Calu3 (cell line): ENCODE data around the gene CLTCL1. TPM values are rescaled to one million over a fixed set of nuclear protein-coding genes. Genes with fewer than 3 reads are reported as not detected.
"Not testable (repeated sequence)": the region's sequence is repeated elsewhere in the genome, so short reads cannot be mapped to it uniquely, and the experiment has no call there.

Source experiments
- BruUV-seq: library from RNA; stranded (reverse); fragments of 400-500 nt; replicated peaks from 2 replicates; lab custom pipeline; 2021; lab: Mats Ljungman, UMichigan
- CTCF ChIA-PET: fragments of 300-600 bp; sonication (Branson Sonifier 250); formaldehyde crosslinking; loops from one replicate; lab custom pipeline; 2022; ENCODE audit warnings: antibody characterized with exemption; lab: Charles Lee
- DNase-seq: peaks from one replicate; pipeline ENCODE4 v3.0.0; 2022
- H3K27ac Mint-ChIP-seq: one replicate; pipeline ENCODE4 v1.8.0; 2022; ENCODE audit warnings: mixed read lengths; ENCODE audit not compliant: unreplicated experiment
- H3K27me3 Mint-ChIP-seq: one replicate; pipeline ENCODE4 v1.8.0; 2022; ENCODE audit warnings: mixed read lengths; ENCODE audit not compliant: unreplicated experiment
- H3K36me3 Mint-ChIP-seq: one replicate; pipeline ENCODE4 v1.8.0; 2022; ENCODE audit warnings: mild to moderate bottlenecking, moderate library complexity, mixed read lengths; ENCODE audit not compliant: insufficient read depth, unreplicated experiment
- H3K4me1 Mint-ChIP-seq: one replicate; pipeline ENCODE4 v1.8.0; 2022; ENCODE audit warnings: mild to moderate bottlenecking, low read depth, mixed read lengths; ENCODE audit not compliant: unreplicated experiment
- H3K4me3 Mint-ChIP-seq: one replicate; pipeline ENCODE4 v1.8.0; 2022; ENCODE audit warnings: mild to moderate bottlenecking, low read depth, moderate library complexity, mixed read lengths; ENCODE audit not compliant: unreplicated experiment
- H3K9me3 Mint-ChIP-seq: one replicate; pipeline ENCODE4 v1.8.0; 2022; ENCODE audit warnings: low read depth, mixed read lengths; ENCODE audit not compliant: unreplicated experiment
- CTCF ChIP-seq: fragments of 200-600 bp; IDR thresholded peaks from one replicate; pipeline ENCODE4 v1.8.0; 2022; ENCODE audit warnings: antibody characterized with exemption; ENCODE audit not compliant: unreplicated experiment
- intact Hi-C: fragments of 100-400 bp; cut with micrococcal nuclease; formaldehyde crosslinking; loops from one replicate; pipeline ENCODE4 v1.10.0; 2022; ENCODE audit not compliant: unreplicated experiment
- total RNA-seq: library from RNA; stranded (reverse); gene quantifications from 2 replicates; pipeline ENCODE4 v1.2.3, GENCODE V29; 2022

The CLTCL1 gene
- total RNA-seq, 1 experiment from 2014 or later, result 2.9 TPM

- H3K9me3 Mint-ChIP-seq, result no peaks in the 10 kb centered on the region
- no peak for DNase-seq
- peaks cover 30% of the 10 kb centered on the region for H3K27me3 Mint-ChIP-seq
- no peak overlapping the region for H3K27ac Mint-ChIP-seq
- intact Hi-C loops, result no loop called here
- H3K4me3 Mint-ChIP-seq, result no peak overlapping the region
- CTCF ChIA-PET, result no interaction called here
- H3K36me3 Mint-ChIP-seq, result no peaks in the 10 kb centered on the region
- TF ChIP-seq CTCF, result no peak
- H3K4me1 Mint-ChIP-seq, result no peaks in the 10 kb centered on the region
- no TSS peak for BruUV-seq
These were observed 84.1 kb downstream of the CLTCL1 start for GRCh38 chr22:19207401-19207808.

- Mint-ChIP-seq H3K27ac (no peak overlapping the region), H3K4me1 (no peaks in the 10 kb centered on the region), H3K27me3 (peaks cover 30% of the 10 kb centered on the region), H3K9me3 (no peaks in the 10 kb centered on the region), H3K4me3 (no peak overlapping the region), H3K36me3 (no peaks in the 10 kb centered on the region)
- DNase-seq, result no peak
- CTCF ChIA-PET, result no interaction called here
- intact Hi-C loops, result no loop called here
- TF ChIP-seq CTCF, result no peak
- BruUV-seq, result no TSS peak
These were observed 85.2 kb downstream of the CLTCL1 start for GRCh38 chr22:19206287-19206686.

GRCh38 chr22:19204640-19205039 is 86.9 kb downstream of the CLTCL1 start:
- Mint-ChIP-seq H3K27me3 (peaks cover 23% of the 10 kb centered on the region), H3K4me3 (no peak overlapping the region), H3K36me3 (no peaks in the 10 kb centered on the region), H3K9me3 (no peaks in the 10 kb centered on the region), H3K27ac (no peak overlapping the region), H3K4me1 (no peaks in the 10 kb centered on the region)
- TF ChIP-seq CTCF, result no peak
- CTCF ChIA-PET, result no interaction called here
- DNase-seq, result no peak
- intact Hi-C loops, result no loop called here
- BruUV-seq, result no TSS peak

- H3K4me3 Mint-ChIP-seq, result no peak overlapping the region
- H3K36me3 Mint-ChIP-seq, result no peaks in the 10 kb centered on the region
- intact Hi-C loops, result no loop called here
- BruUV-seq, result no TSS peak
- H3K27ac Mint-ChIP-seq, result no peak overlapping the region
- CTCF ChIA-PET, result no interaction called here
- H3K27me3 Mint-ChIP-seq, result peaks cover 24% of the 10 kb centered on the region
- H3K9me3 Mint-ChIP-seq, result no peaks in the 10 kb centered on the region
- H3K4me1 Mint-ChIP-seq, result no peaks in the 10 kb centered on the region
- TF ChIP-seq CTCF, result no peak
- no peak for DNase-seq
These were observed 87.7 kb downstream of the CLTCL1 start for GRCh38 chr22:19203834-19204233.

GRCh38 chr22:19202799-19203186 is 88.7 kb downstream of the CLTCL1 start:
- H3K4me3 Mint-ChIP-seq, H3K9me3 Mint-ChIP-seq, DNase-seq, BruUV-seq, H3K27ac Mint-ChIP-seq, intact Hi-C loops, CTCF ChIA-PET, H3K4me1 Mint-ChIP-seq, H3K36me3 Mint-ChIP-seq: not testable (repeated sequence)
- H3K27me3 Mint-ChIP-seq, result peaks cover 34% of the 10 kb centered on the region
